Activated naive CD4-positive, alpha-beta T cell treated with anti-CD3 and anti-CD28 coated beads for 36 hours (primary cell): ENCODE data around the gene SWSAP1. TPM values are rescaled to one million over a fixed set of nuclear protein-coding genes. Genes with fewer than 3 reads are reported as not detected.

Source experiments
- CTCF ChIA-PET: fragments of 350-600 bp; sonication (Branson Sonifier 250); formaldehyde crosslinking; loops from one replicate; lab custom pipeline; 2021; ENCODE audit warnings: antibody characterized with exemption; lab: Charles Lee
- DNase-seq: peaks from one replicate; pipeline ENCODE4 v3.0.0-alpha.2; 2020
- H3K27ac Mint-ChIP-seq: one replicate; pipeline ENCODE4 v1.8.0; 2021; ENCODE audit warnings: mild to moderate bottlenecking, mixed read lengths
- H3K27me3 Mint-ChIP-seq: one replicate; pipeline ENCODE4 v1.8.0; 2021; ENCODE audit warnings: low read depth, mixed read lengths
- H3K36me3 Mint-ChIP-seq: one replicate; pipeline ENCODE4 v1.8.0; 2021; ENCODE audit warnings: low read depth, mixed read lengths
- H3K4me1 Mint-ChIP-seq: one replicate; pipeline ENCODE4 v1.8.0; 2021; ENCODE audit warnings: low read depth, mixed read lengths
- H3K4me3 Mint-ChIP-seq: one replicate; pipeline ENCODE4 v1.8.0; 2021; ENCODE audit warnings: mild to moderate bottlenecking, moderate library complexity, mixed read lengths
- H3K9me3 Mint-ChIP-seq: one replicate; pipeline ENCODE4 v1.8.0; 2021; ENCODE audit warnings: mixed read lengths
- intact Hi-C: fragments of 100-400 bp; cut with micrococcal nuclease; formaldehyde crosslinking; loops from one replicate; pipeline ENCODE4 v1.15.1; 2023
- total RNA-seq, 2 experiments: library from RNA; stranded (reverse); gene quantifications; one replicate each; pipeline ENCODE4 v1.2.3, GENCODE V29; 2021

Gene SWSAP1
- total RNA-seq, 2 experiments from 2014 or later, result 1.1 to 2.1 TPM

DNA sequence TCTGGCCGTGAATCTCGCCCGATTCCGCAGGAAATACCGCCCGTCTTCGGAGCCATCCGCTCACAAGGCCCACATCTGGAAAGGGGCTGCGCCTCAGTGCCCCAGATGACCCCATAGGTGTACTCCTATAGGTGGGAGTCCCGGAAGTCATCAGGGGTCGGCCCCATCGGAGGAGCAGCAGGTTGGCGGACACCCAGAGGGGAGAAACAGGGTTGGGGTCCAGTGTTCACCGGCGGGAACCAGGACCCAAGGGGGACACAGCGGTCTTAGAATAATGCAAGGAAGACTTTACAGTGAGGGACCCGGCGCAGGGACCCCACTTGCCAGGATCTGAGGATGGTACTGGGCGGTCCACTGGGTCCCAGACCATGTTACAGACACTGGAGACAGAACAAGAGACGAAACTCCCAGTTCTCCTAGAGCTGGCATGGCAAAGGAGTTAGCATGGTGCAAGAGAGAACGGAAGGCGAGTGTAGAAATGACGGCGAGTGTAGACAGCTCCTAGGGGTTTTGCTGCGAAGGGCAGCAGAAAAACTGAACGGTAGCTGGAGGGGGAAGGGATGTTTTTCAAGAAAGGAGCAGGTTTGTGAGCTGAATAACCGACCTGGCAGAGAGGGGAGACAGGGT is 48.8 kb downstream of the SWSAP1 start:
- no peak overlapping the region for H3K27ac Mint-ChIP-seq
- intact Hi-C loops, result loop anchor here (2.0 kb wide), 1 partner anchor 60 kb away; no protein-coding TSS in a partner anchor

DNA sequence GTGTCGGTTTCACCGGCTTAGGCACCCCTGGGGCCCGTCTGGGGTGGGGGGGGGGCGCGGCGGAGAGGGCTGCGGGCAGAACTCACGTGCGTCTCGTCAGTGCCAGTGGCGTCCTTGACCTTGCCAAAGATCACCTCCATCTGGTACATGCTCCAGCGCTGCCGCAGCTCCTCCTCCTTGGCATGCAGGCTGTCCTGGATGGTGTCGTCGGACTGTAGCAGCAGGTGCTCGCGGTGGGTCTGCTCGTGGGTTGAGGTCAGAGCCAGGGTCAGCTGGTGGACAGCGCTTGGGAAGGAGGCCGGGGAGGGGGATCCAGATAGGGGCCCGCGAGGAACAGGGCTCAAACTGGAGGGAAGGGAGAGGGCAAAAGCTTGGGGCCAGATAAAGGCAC is 49.3 kb downstream of the SWSAP1 start:
- H3K27me3 Mint-ChIP-seq, result peaks cover 48% of the 10 kb centered on the region
- no peaks in the 10 kb centered on the region for H3K9me3 Mint-ChIP-seq
- H3K4me1 Mint-ChIP-seq, result peaks cover 37% of the 10 kb centered on the region
- no peak overlapping the region for H3K4me3 Mint-ChIP-seq
- no peaks in the 10 kb centered on the region for H3K36me3 Mint-ChIP-seq
- intact Hi-C loops, result loop anchor here (2.0 kb wide), 1 partner anchor 59 kb away; no protein-coding TSS in a partner anchor
- CTCF ChIA-PET, result interaction anchor here (1.8 kb wide), 1 partner anchor 43 kb away, joined by 5 read pairs; no protein-coding TSS in a partner anchor
- no peak for DNase-seq
- H3K27ac Mint-ChIP-seq, result no peak overlapping the region

More for the DNA sequence above, 48.8 kb downstream of the SWSAP1 start:
- H3K4me1 Mint-ChIP-seq, result peaks cover 41% of the 10 kb centered on the region
- no peaks in the 10 kb centered on the region for H3K36me3 Mint-ChIP-seq
- H3K4me3 Mint-ChIP-seq, result peak overlapping the region; percentile 65
- no peak for DNase-seq
- H3K27me3 Mint-ChIP-seq, result peaks cover 53% of the 10 kb centered on the region
- no peaks in the 10 kb centered on the region for H3K9me3 Mint-ChIP-seq
- CTCF ChIA-PET, result interaction anchor here (1.2 to 1.8 kb wide), 3 partner anchors 12 to 84 kb away, joined by 3 to 6 read pairs (median 5); partner anchors contain the start of genes ODAD3, PRKCSH and RAB3D

Other genes starting within 250 kb of the SWSAP1 start
- gene SPC24, start 218.9 kb upstream of the SWSAP1 start, total RNA-seq, result 100 to 1,000 TPM in 1 of 2 experiments, 10 to 100 TPM in 1; 94.7 to 102 TPM
- gene KANK2, start 177.1 kb upstream of the SWSAP1 start, total RNA-seq, result 1 to 10 TPM; 1.5 to 2.0 TPM
- gene ANGPTL8, start 135.0 kb upstream of the SWSAP1 start, total RNA-seq, result not detected
- 1 to 10 TPM; 6.1 to 7.1 TPM for gene DOCK6, start 112.1 kb upstream of the SWSAP1 start, total RNA-seq
- gene TSPAN16, start 78.5 kb upstream of the SWSAP1 start, total RNA-seq, result not detected
- gene RAB3D, start 35.0 kb upstream of the SWSAP1 start, total RNA-seq, result 10 to 100 TPM in 1 of 2 experiments, 1 to 10 TPM in 1; 9.8 to 10.7 TPM
- gene TMEM205, start 28.4 kb upstream of the SWSAP1 start, total RNA-seq, result 10 to 100 TPM; 21.4 to 24.2 TPM
- gene CCDC159, start 28.1 kb upstream of the SWSAP1 start, total RNA-seq, result 10 to 100 TPM; 15.2 to 16.5 TPM
- gene PLPPR2, start 19.2 kb upstream of the SWSAP1 start, total RNA-seq, result 1 to 10 TPM; 2.6 to 2.8 TPM
- 1 to 10 TPM; 3.9 to 4.3 TPM for gene EPOR, start 9.6 kb downstream of the SWSAP1 start, total RNA-seq
- gene RGL3, start 44.6 kb downstream of the SWSAP1 start, total RNA-seq, result not detected
- under 1 TPM; 0.15 to 0.19 TPM for gene ODAD3, start 60.5 kb downstream of the SWSAP1 start, total RNA-seq
- gene PRKCSH, start 61.0 kb downstream of the SWSAP1 start, total RNA-seq, result 100 to 1,000 TPM; 234 to 237 TPM
- gene ELAVL3, start 106.4 kb downstream of the SWSAP1 start, total RNA-seq, result not detected
- 1 to 10 TPM; 6.8 to 7.3 TPM for gene ZNF653, start 131.2 kb downstream of the SWSAP1 start, total RNA-seq
- 10 to 100 TPM; 42.6 to 46.0 TPM for gene ECSIT, start 154.5 kb downstream of the SWSAP1 start, total RNA-seq
- gene CNN1, start 164.2 kb downstream of the SWSAP1 start, total RNA-seq, result not detected
- gene ELOF1, start 184.6 kb downstream of the SWSAP1 start, total RNA-seq, result 10 to 100 TPM; 33.0 to 33.4 TPM
- gene ACP5, start 203.0 kb downstream of the SWSAP1 start, total RNA-seq, result 1 to 10 TPM; 8.3 to 8.8 TPM
- gene ZNF627, start 222.8 kb downstream of the SWSAP1 start, total RNA-seq, result 1 to 10 TPM; 4.3 to 5.0 TPM